HT-29 (cell line): ENCODE measurements around the gene LYSMD4. TPM values are rescaled to one million over a fixed set of nuclear protein-coding genes. Genes with fewer than 3 reads are reported as not detected.
A peak's percentile ranks its signal among the peaks of the same experiment; 100 is the strongest.
"Not testable (repeated sequence)": the region's sequence is repeated elsewhere in the genome, so short reads cannot be mapped to it uniquely, and the experiment has no call there.

Experiments
- DNase-seq: peaks from one replicate; pipeline ENCODE4 v3.0.0-alpha.2; 2015; ENCODE audit warnings: low spot score
- total RNA-seq: library from RNA; depleted of rRNA; stranded (reverse); fragments of >200 nt; shearing (Covaris generic); gene quantifications from 2 replicates; pipeline ENCODE4 v1.2.3, GENCODE V29; 2014; rRNA removed

Gene LYSMD4
- total RNA-seq = 19.2 and 21.0 TPM in 2 replicates

GRCh38 chr15:99733268-99734039 is at the start of gene LYSMD4:
Gene LYSMD4, minus strand, starts transcription at chr15:99733437. Its CDS starts 1,438 bp downstream, at chr15:99731999.
- DNase-seq = peak; percentile 98

GRCh38 chr15:99782029-99782428 is 48.8 kb upstream of the LYSMD4 start:
- not testable (repeated sequence) for DNase-seq

GRCh38 chr15:99777144-99777543 is 43.9 kb upstream of the LYSMD4 start:
- no peak for DNase-seq

GRCh38 chr15:99764522-99764921 is 31.3 kb upstream of the LYSMD4 start:
- no peak for DNase-seq

- no peak for DNase-seq
Measured at GRCh38 chr15:99763827-99764226, 30.6 kb upstream of the LYSMD4 start.

- DNase-seq = no peak
Measured at GRCh38 chr15:99762288-99762687, 29.1 kb upstream of the LYSMD4 start.

GRCh38 chr15:99755692-99756409 is 22.6 kb upstream of the LYSMD4 start:
- peak; percentile 90 for DNase-seq

- no peak for DNase-seq
Measured at GRCh38 chr15:99753066-99753465, 19.8 kb upstream of the LYSMD4 start.

GRCh38 chr15:99752556-99752955 is 19.3 kb upstream of the LYSMD4 start:
- DNase-seq = no peak

GRCh38 chr15:99750326-99750725 is 17.1 kb upstream of the LYSMD4 start:
- not testable (repeated sequence) for DNase-seq

GRCh38 chr15:99749386-99749785 is 16.1 kb upstream of the LYSMD4 start:
- DNase-seq = peak; percentile 76

GRCh38 chr15:99745370-99746086 is 12.3 kb upstream of the LYSMD4 start:
- no peak for DNase-seq

- no peak for DNase-seq
Measured at GRCh38 chr15:99744142-99744541, 10.9 kb upstream of the LYSMD4 start.

GRCh38 chr15:99741835-99742234 is 8.6 kb upstream of the LYSMD4 start:
- no peak for DNase-seq

GRCh38 chr15:99738021-99738847 is 5.0 kb upstream of the LYSMD4 start:
- DNase-seq = no peak

- no peak for DNase-seq
Measured at GRCh38 chr15:99736702-99737101, 3.5 kb upstream of the LYSMD4 start.

- no peak for DNase-seq
Measured at GRCh38 chr15:99735868-99736267, 2.6 kb upstream of the LYSMD4 start.

GRCh38 chr15:99734575-99734974 is 1.3 kb upstream of the LYSMD4 start:
- no peak for DNase-seq

- not testable (repeated sequence) for DNase-seq
Measured at GRCh38 chr15:99734040-99734291, 729 bp upstream of the LYSMD4 start.

GRCh38 chr15:99732751-99733267 is 428 bp downstream of the LYSMD4 start:
- peak; percentile 33 for DNase-seq

GRCh38 chr15:99732124-99732750 is 1.0 kb downstream of the LYSMD4 start:
- DNase-seq = no peak
